Myometrial cell (primary cell): ENCODE results near the gene PPRC1. TPM values are rescaled to one million over a fixed set of nuclear protein-coding genes. Genes with fewer than 3 reads are reported as not detected.

Source experiments
- total RNA-seq: library from RNA; depleted of rRNA; stranded (reverse); fragments of >200 nt; gene quantifications from 2 replicates; pipeline ENCODE4 v1.2.3, GENCODE V29; 2015

PPRC1 gene
- 12.7 and 15.2 TPM in 2 replicates for total RNA-seq

GRCh38 chr10:102132563-102133372, at the start of gene PPRC1:
PPRC1 (plus strand) TSS chr10:102133040; CDS start chr10:102133069, 29 bp downstream.

GRCh38 chr10:102120142-102120990, 12.5 kb upstream of the PPRC1 start, which contains the start of gene LDB1:
LDB1 (minus strand) TSS chr10:102120368; CDS start chr10:102120110, 258 bp downstream.

GRCh38 chr10:102151774-102152544, 19.1 kb downstream of the PPRC1 start, which contains the start of gene NOLC1:
NOLC1 (plus strand) TSS chr10:102152389; CDS start chr10:102152411, 22 bp downstream.

Other genes starting within 250 kb of the PPRC1 start
- 8.2 and 10.7 TPM in 2 replicates for gene ARMH3, start 76.9 kb upstream of the PPRC1 start, total RNA-seq
- 32.0 and 36.5 TPM in 2 replicates for gene HPS6, start 67.7 kb upstream of the PPRC1 start, total RNA-seq
- 19.3 and 21.8 TPM in 2 replicates for gene LDB1, start 12.7 kb upstream of the PPRC1 start, total RNA-seq
- 42.4 and 42.7 TPM in 2 replicates for gene NOLC1, start 19.3 kb downstream of the PPRC1 start, total RNA-seq
- not detected in 2 replicates for gene ELOVL3, start 93.3 kb downstream of the PPRC1 start, total RNA-seq
- gene PITX3, start 108.5 kb downstream of the PPRC1 start, total RNA-seq, result not detected in 2 replicates
- 51.6 and 52.5 TPM in 2 replicates for gene GBF1, start 112.5 kb downstream of the PPRC1 start, total RNA-seq